Naive thymus-derived CD4-positive, alpha-beta T cell (primary cell): ENCODE results near the gene ABR. TPM values are rescaled to one million over a fixed set of nuclear protein-coding genes. Genes with fewer than 3 reads are reported as not detected.

Source experiments
- ATAC-seq: fragments of 150-1000 bp; cut with Tn5 transposase; 2 replicates; pipeline ENCODE4 v1.10.0; 2021; ENCODE audit warnings: mild to moderate bottlenecking, moderate library complexity
- CTCF ChIA-PET: fragments of 350-600 bp; sonication (Branson Sonifier 250); formaldehyde crosslinking; loops from one replicate; lab custom pipeline; 2021; ENCODE audit warnings: antibody characterized with exemption; lab: Charles Lee
- POLR2A ChIA-PET: fragments of 350-600 bp; sonication (Branson Sonifier 250); formaldehyde crosslinking; loops from one replicate; lab custom pipeline; 2021; ENCODE audit warnings: antibody characterized with exemption, inconsistent platforms; lab: Charles Lee
- DNase-seq, 9 donors: peaks; one replicate each; pipeline versions ENCODE4 v3.0.0 to v3.0.0-alpha.2; 2020 to 2022; ENCODE audit warnings: mixed read lengths in 1 of 9
- H3K27ac ChIP-seq: one replicate; pipeline ENCODE4 v1.7.0; 2013; ENCODE audit warnings: mild to moderate bottlenecking, low read depth, low read length, moderate library complexity
- H3K27me3 ChIP-seq, 2 donors: one replicate each; pipeline ENCODE4 v1.7.0; 2013; ENCODE audit warnings: low read length in 2 of 2, mild to moderate bottlenecking in 2 of 2, moderate library complexity in 2 of 2; ENCODE audit not compliant: control insufficient read depth in 2 of 2, insufficient read depth in 2 of 2
- H3K36me3 ChIP-seq, 3 experiments: 1 replicate in 2 of 3; 2 replicates in 1 of 3; pipeline ENCODE4 v1.7.0; 2013; ENCODE audit warnings: low read length in 3 of 3, mild to moderate bottlenecking in 3 of 3, moderate library complexity in 1 of 3; ENCODE audit not compliant: insufficient read depth in 3 of 3, control insufficient read depth in 2 of 3
- H3K4me1 ChIP-seq, 2 donors: one replicate each; pipeline ENCODE4 v1.7.0; 2013; ENCODE audit warnings: low read length in 2 of 2, mild to moderate bottlenecking in 2 of 2, moderate library complexity in 1 of 2; ENCODE audit not compliant: control insufficient read depth in 2 of 2, insufficient read depth in 2 of 2
- H3K4me3 ChIP-seq: 2 replicates; pipeline ENCODE4 v1.7.0; 2013; ENCODE audit warnings: mild to moderate bottlenecking, low read length
- H3K9me3 ChIP-seq, 3 experiments: 1 replicate in 2 of 3; 2 replicates in 1 of 3; pipeline ENCODE4 v1.7.0; 2013; ENCODE audit warnings: low read length in 3 of 3; ENCODE audit not compliant: control insufficient read depth in 2 of 3
- H3K27ac Mint-ChIP-seq, 9 donors: one replicate each; pipeline ENCODE4 v1.8.0; 2020 to 2022; ENCODE audit warnings: mixed read lengths in 9 of 9, mild to moderate bottlenecking in 8 of 9, moderate library complexity in 5 of 9, inconsistent platforms in 2 of 9
- H3K27me3 Mint-ChIP-seq, 5 donors: one replicate each; pipeline ENCODE4 v1.8.0; 2021 to 2022; ENCODE audit warnings: mixed read lengths in 5 of 5, mild to moderate bottlenecking in 1 of 5
- H3K36me3 Mint-ChIP-seq, 5 donors: one replicate each; pipeline ENCODE4 v1.8.0; 2020 to 2022; ENCODE audit warnings: mixed read lengths in 5 of 5, mild to moderate bottlenecking in 3 of 5, inconsistent platforms in 1 of 5
- H3K4me1 Mint-ChIP-seq, 7 donors: one replicate each; pipeline ENCODE4 v1.8.0; 2020 to 2022; ENCODE audit warnings: mixed read lengths in 7 of 7, mild to moderate bottlenecking in 3 of 7, inconsistent platforms in 1 of 7
- H3K4me3 Mint-ChIP-seq, 10 donors: one replicate each; pipeline ENCODE4 v1.8.0; 2020 to 2022; ENCODE audit warnings: mild to moderate bottlenecking in 10 of 10, mixed read lengths in 10 of 10, moderate library complexity in 6 of 10, inconsistent platforms in 2 of 10
- H3K9me3 Mint-ChIP-seq, 11 donors: one replicate each; pipeline ENCODE4 v1.8.0; 2020 to 2022; ENCODE audit warnings: mixed read lengths in 11 of 11, mild to moderate bottlenecking in 4 of 11, inconsistent platforms in 1 of 11, moderate library complexity in 1 of 11
- intact Hi-C, 2 donors: fragments of 100-400 bp; cut with micrococcal nuclease; formaldehyde crosslinking; loops; one replicate each; pipeline ENCODE4 v1.15.1; 2023
- polyA plus RNA-seq, 2 donors: library from polyadenylated mRNA; unstranded; fragments of 300-500 nt; fragmentation: Illumina TruSeq; gene quantifications; one replicate each; pipeline ENCODE4 v1.2.3, GENCODE V29; 2021
- total RNA-seq, 6 experiments: library from RNA in 5 of 6; stranded (reverse) in 5 of 6; gene quantifications; 1 replicate in 5 of 6; 2 replicates in 1 of 6; pipeline ENCODE4 v1.2.3 and lab custom pipeline; 2021 to 2026

The ABR gene
- total and polyA plus RNA-seq, 7 experiments from 2014 or later: 13.1 to 152 (median 139) TPM

DNA sequence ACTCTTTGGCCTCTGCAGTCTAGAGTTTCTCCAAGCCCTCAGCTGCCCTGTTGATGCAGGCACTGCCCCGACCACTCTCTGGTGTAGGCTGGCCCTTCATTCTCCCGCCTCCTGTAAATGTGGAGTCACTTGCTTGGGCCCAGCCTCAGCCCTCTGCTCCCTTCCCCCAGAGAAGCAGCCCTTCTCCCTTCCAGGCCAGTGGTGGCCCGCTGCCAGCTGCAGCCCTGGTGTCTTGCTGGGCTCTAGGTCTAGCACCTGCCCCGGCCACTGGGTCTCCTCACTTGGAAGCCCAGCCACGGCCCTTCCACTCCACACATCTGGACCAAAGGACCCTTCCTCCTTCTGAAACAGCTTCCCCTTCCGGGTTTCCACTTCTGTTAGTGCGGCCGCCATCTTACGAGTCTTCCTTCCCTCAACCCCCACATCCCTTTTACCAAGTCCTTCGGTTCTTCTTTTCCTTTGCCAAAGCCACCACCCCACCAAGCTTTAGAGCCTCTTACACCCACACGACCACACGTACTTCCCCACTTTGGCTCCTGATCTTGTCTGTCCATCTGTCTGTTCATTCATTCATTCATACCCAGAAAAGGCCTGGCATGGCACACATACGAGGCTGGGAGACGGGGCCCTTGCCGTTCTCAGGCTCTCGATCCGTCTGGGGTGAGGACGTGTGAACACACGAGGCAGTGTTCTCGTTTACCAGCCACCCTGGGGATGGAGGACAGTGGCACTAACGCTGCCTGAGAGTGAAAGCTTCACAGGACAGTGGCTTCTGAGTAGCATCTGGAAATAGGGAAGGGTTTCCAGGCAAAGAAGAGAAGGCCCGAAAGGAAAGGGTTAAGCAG, 68.0 kb downstream of the ABR start:
- DNase-seq (no peak), ATAC-seq (no peak)
- Histone ChIP-seq H3K27ac (no peak overlapping the region), H3K4me3 (no peak overlapping the region), H3K9me3 (no peaks in the 10 kb centered on the region), H3K36me3 (no peaks in the 10 kb centered on the region), H3K27me3 (no peaks in the 10 kb centered on the region), H3K4me1 (peaks cover 19 to 27% of the 10 kb centered on the region in 2 donors)
- CTCF ChIA-PET: no interaction called here
- Mint-ChIP-seq H3K27me3 (no peaks in the 10 kb centered on the region), H3K4me1 (peaks cover 16 to 53% (median 36%) of the 10 kb centered on the region in 7 donors), H3K36me3 (peaks cover 0 to under 1% (median 0%) of the 10 kb centered on the region in 5 donors), H3K9me3 (peaks cover 0 to 2% (median 0%) of the 10 kb centered on the region in 11 donors), H3K27ac (peak overlapping the region in 8 of 9 donors; percentile 32 to 81 (median 66)), H3K4me3 (peak overlapping the region; percentile 12 to 87 (median 48))
- POLR2A ChIA-PET: interaction anchor here (0.6 to 1.2 kb wide), 3 partner anchors 9 to 396 kb away, joined by 3 to 4 read pairs (median 3); no protein-coding TSS in a partner anchor
- intact Hi-C loops: no loop called here

DNA sequence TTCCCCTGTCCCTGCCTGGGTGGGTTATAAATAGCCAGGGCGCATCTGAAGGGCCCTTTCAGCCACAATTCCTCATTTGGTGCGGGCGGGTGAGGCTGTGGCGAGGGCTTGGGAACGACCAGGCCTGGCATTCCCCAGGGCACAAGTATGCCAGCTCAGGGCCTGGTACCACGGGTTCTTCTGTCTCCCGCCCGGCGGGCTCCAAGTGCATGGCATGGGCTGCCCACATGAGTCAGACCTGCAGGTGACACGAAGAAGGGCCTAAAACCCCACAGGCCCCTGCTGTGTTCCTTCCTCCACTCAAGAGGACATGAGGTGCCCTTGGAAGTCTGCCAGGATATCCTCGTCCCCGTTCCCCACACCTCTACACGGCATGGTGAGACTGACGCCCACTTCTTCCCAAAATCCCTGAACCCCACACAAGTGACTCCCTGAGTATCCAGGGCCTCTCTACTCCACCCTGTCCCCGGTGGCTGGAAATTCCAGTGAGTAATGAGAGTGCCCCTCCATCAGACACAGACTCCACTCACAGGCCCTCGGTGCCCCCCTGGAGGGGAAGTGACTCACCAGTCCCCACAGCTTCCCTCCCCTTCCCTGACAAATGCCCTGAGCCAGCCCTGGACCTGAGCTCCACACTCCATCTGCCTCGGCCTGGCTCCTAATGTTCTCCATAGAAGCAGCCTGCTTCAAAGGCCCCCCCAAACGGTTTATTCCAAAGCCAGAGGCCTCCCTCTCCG, 68.8 kb downstream of the ABR start:
- Histone ChIP-seq H3K9me3 (no peaks in the 10 kb centered on the region), H3K4me3 (no peak overlapping the region), H3K27ac (no peak overlapping the region), H3K4me1 (peaks cover 19 to 27% of the 10 kb centered on the region in 2 donors), H3K27me3 (no peaks in the 10 kb centered on the region), H3K36me3 (no peaks in the 10 kb centered on the region)
- DNase-seq (no peak), ATAC-seq (peak; percentile 36)
- H3K4me3 Mint-ChIP-seq: peak overlapping the region in 9 of 10 donors; percentile 12 to 87 (median 47)
- H3K4me1 Mint-ChIP-seq: peaks cover 16 to 56% (median 39%) of the 10 kb centered on the region in 7 donors
- ChIA-PET CTCF (interaction anchor here (1.6 kb wide), 1 partner anchor 12 kb away, joined by 4 read pairs; no protein-coding TSS in a partner anchor), POLR2A (no interaction called here)
- H3K36me3 Mint-ChIP-seq: peaks cover 0 to 4% (median 0%) of the 10 kb centered on the region in 5 donors
- no peaks in the 10 kb centered on the region for H3K27me3 Mint-ChIP-seq
- intact Hi-C loops: no loop called here
- peak overlapping the region; percentile 32 to 81 (median 65) for H3K27ac Mint-ChIP-seq
- no peaks in the 10 kb centered on the region for H3K9me3 Mint-ChIP-seq

DNA sequence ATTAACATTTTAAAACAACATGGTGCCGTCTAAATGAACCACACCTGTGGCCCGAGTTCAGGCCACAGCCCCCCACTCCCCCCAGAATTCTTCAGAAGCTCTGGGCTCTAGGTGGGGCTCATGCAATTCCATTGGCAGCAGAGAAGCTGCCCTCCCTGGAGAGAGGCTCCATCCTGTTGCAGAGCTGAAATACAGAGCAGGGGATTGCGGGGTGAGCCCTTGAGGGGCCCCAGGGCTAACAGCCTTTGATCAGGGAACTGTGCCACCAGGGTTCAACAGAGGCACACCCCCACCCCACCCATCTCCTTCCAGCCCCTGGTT, 69.3 kb downstream of the ABR start:
- H3K27ac ChIP-seq: no peak overlapping the region
- no peaks in the 10 kb centered on the region for H3K9me3 ChIP-seq
- Mint-ChIP-seq H3K4me1 (peaks cover 16 to 57% (median 41%) of the 10 kb centered on the region in 7 donors), H3K36me3 (peaks cover 0 to 6% (median 0%) of the 10 kb centered on the region in 5 donors), H3K9me3 (no peaks in the 10 kb centered on the region), H3K4me3 (peak overlapping the region; percentile 59 to 90 (median 85)), H3K27ac (peak overlapping the region; percentile 34 to 86 (median 76)), H3K27me3 (no peaks in the 10 kb centered on the region)
- ChIA-PET CTCF (interaction anchor here (0.5 to 1.6 kb wide), 2 partner anchors 12 to 17 kb away, joined by 3 to 4 read pairs; no protein-coding TSS in a partner anchor), POLR2A (interaction anchor here (1.1 kb wide), 1 partner anchor 12 kb away, joined by 5 read pairs; no protein-coding TSS in a partner anchor)
- no peak overlapping the region for H3K4me3 ChIP-seq
- intact Hi-C loops: no loop called here
- H3K4me1 ChIP-seq: peaks cover 18 to 27% of the 10 kb centered on the region in 2 donors
- ATAC-seq (no peak), DNase-seq (no peak)
- no peaks in the 10 kb centered on the region for H3K36me3 ChIP-seq
- no peaks in the 10 kb centered on the region for H3K27me3 ChIP-seq

DNA sequence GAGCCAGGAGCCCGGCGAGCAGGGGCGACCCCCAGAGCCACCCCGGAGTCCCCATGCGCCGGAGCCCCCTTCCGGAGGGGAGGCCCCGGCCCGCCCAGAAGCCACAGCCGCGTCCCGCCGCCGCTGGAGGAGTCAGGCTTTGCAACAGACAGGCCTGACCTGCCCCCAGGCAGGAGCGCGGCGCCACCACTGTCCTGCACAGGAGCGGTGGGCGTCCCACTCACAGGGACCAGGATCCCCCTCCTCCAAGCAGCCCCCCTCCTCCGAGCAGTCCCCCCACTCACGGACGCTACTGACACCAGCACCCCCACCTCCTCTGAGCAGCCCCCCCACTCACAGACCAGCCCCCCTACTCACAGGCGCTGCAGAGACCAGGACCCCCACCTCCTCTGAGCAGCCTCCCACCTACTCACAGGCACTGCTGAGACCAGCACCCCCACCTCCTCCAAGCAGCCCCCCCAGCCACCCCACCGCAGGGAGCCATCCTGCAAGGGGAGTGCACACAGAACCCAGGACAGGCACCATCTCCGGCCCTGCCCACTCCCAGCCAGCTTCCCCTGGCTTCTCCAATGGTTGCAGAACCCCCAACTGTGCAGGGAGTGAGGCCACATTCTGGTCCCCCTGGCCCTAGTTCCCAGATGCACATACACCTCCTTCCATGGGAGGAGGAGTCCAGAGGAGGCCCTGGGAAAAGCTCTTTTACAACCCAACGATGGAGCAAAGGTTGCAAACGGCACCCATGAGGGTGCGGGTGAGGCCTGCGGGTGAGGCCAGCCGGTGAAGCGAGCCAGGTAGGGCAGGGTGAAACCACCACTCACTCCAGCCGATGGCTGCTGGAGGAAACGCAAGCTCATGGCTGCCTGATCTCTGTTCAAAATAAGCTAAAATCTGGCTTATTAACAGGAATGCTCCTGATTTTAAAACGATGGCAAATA, 69.9 kb downstream of the ABR start:
- no peaks in the 10 kb centered on the region for H3K9me3 ChIP-seq
- H3K27ac Mint-ChIP-seq: peak overlapping the region; percentile 34 to 86 (median 76)
- H3K36me3 Mint-ChIP-seq: peaks cover 0 to 6% (median 0%) of the 10 kb centered on the region in 5 donors
- H3K4me3 Mint-ChIP-seq: peak overlapping the region; percentile 59 to 90 (median 85)
- CTCF ChIA-PET: interaction anchor here (0.5 to 1.6 kb wide), 2 partner anchors 13 to 16 kb away, joined by 3 to 4 read pairs; no protein-coding TSS in a partner anchor
- POLR2A ChIA-PET: interaction anchor here (1.1 kb wide), 1 partner anchor 13 kb away, joined by 5 read pairs; no protein-coding TSS in a partner anchor
- peak overlapping the region; percentile 58 for H3K4me3 ChIP-seq
- peaks cover 12 to 23% of the 10 kb centered on the region in 2 donors for H3K4me1 ChIP-seq
- DNase-seq: peak in 1 of 9 donors; percentile 48
- H3K36me3 ChIP-seq: no peaks in the 10 kb centered on the region
- ATAC-seq: peak; percentile 39
- peak overlapping the region; percentile 71 for H3K27ac ChIP-seq
- no peaks in the 10 kb centered on the region for H3K27me3 ChIP-seq
- intact Hi-C loops: loop anchor here in 1 of 2 donors (1.0 to 10.0 kb wide), 4 partner anchors 13 to 577 kb away; partner anchors contain the start of gene TIMM22
- H3K9me3 Mint-ChIP-seq: no peaks in the 10 kb centered on the region
- H3K27me3 Mint-ChIP-seq: no peaks in the 10 kb centered on the region
- H3K4me1 Mint-ChIP-seq: peaks cover 16 to 51% (median 35%) of the 10 kb centered on the region in 7 donors

DNA sequence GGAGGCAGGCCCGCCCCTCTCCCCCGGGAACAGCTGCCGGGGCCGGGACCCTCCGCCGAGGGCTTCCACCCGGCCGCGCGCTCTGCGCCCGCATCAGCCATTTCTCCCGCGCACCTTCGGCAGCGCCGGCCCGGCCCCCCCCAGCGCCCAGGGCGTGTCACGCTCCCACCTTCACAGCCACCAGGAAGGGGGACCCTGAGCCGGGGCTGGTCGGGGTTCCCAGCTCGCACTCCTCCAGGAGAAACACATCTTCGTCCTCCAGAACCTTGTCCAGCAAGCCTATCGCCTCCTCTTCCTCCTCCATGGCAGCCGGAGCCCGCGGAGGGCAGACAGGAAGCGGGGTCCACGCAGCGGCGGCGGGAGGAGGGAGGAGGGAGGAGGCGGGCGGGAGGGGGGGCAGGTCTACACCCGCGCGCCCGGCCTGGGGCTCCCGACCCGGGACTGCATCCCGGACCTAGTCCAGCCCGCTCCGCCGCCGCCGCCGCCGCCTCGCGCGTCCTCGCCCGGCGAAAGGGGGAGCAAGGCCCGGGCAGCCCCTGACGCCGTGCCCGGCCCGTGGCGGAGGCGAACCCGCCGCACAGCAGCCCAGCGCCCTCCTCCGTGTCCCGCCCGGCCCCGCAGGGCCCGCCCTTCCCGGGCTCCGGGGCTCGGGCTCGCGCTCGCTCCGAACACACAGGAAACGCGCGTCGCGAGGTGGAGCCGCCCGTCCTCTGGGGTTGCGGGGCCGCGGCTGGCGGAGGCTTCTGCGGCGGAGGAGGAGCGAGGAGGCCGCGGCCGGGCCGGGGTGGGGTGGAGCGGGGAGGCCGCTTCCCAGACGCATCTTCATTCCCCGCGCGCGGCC, 70.8 kb downstream of the ABR start:
- Mint-ChIP-seq H3K27ac (peak overlapping the region in 8 of 9 donors; percentile 51 to 92 (median 86)), H3K4me3 (peak overlapping the region; percentile 78 to 92 (median 86)), H3K27me3 (no peaks in the 10 kb centered on the region), H3K9me3 (no peaks in the 10 kb centered on the region), H3K36me3 (peaks cover 0 to 6% (median 0%) of the 10 kb centered on the region in 5 donors), H3K4me1 (peaks cover 16 to 47% (median 35%) of the 10 kb centered on the region in 7 donors)
- DNase-seq: peak; percentile 62 to 79 (median 76)
- Histone ChIP-seq H3K4me1 (peaks cover 9 to 22% of the 10 kb centered on the region in 2 donors), H3K27me3 (no peaks in the 10 kb centered on the region), H3K9me3 (no peaks in the 10 kb centered on the region), H3K4me3 (peak overlapping the region; percentile 71), H3K36me3 (no peaks in the 10 kb centered on the region), H3K27ac (peak overlapping the region; percentile 71)
- peak; percentile 85 for ATAC-seq
- CTCF ChIA-PET: no interaction called here
- POLR2A ChIA-PET: interaction anchor here (0.9 to 2.5 kb wide), 4 partner anchors 9 to 68 kb away, joined by 3 to 17 read pairs (median 4); no protein-coding TSS in a partner anchor
- intact Hi-C loops: loop anchor here in 1 of 2 donors (1.0 to 10.0 kb wide), 4 partner anchors 12 to 578 kb away; partner anchors contain the start of gene TIMM22
